Activated T-helper 2 cell treated with anti-CD3 and anti-CD28 coated beads, Interferon-gamma antibody, Interleukin-2, Interleukin-4, amounts not matched to agents 10 μg/mL and 5 μg/mL and 100 μg/mL, durations not matched to agents 14 hours and 24 hours and 36 hours (primary cell): ENCODE data around the gene ZNF764. TPM values are rescaled to one million over a fixed set of nuclear protein-coding genes. Genes with fewer than 3 reads are reported as not detected.

ENCODE experiments used
- DNase-seq: peaks from one replicate; pipeline ENCODE4 v3.0.0; 2021; ENCODE audit warnings: low spot score
- H3K27ac Mint-ChIP-seq: one replicate; pipeline ENCODE4 v1.8.0; 2021; ENCODE audit warnings: mixed read lengths
- H3K27me3 Mint-ChIP-seq: one replicate; pipeline ENCODE4 v1.8.0; 2021; ENCODE audit warnings: low read depth, mixed read lengths
- H3K36me3 Mint-ChIP-seq: one replicate; pipeline ENCODE4 v1.8.0; 2021; ENCODE audit warnings: low read depth, mixed read lengths
- H3K4me1 Mint-ChIP-seq: one replicate; pipeline ENCODE4 v1.8.0; 2021; ENCODE audit warnings: low read depth, mixed read lengths
- H3K4me3 Mint-ChIP-seq: one replicate; pipeline ENCODE4 v1.8.0; 2021; ENCODE audit warnings: low read depth, mild to moderate bottlenecking, moderate library complexity, mixed read lengths
- H3K9me3 Mint-ChIP-seq: one replicate; pipeline ENCODE4 v1.8.0; 2021; ENCODE audit warnings: mixed read lengths
- intact Hi-C: fragments of 100-400 bp; cut with micrococcal nuclease; formaldehyde crosslinking; loops from one replicate; pipeline ENCODE4 v1.15.1; 2023
- total RNA-seq: library from RNA; stranded (reverse); gene quantifications from 2 replicates; pipeline ENCODE4 v1.2.3, GENCODE V29; 2022

ZNF764 gene
- total RNA-seq, 1 donor from 2014 or later = 14.6 TPM

GRCh38 chr16:30585400-30586191, 27.4 kb upstream of the ZNF764 start, which contains the start of gene ZNF785:
TSS of gene ZNF785 (minus strand) at chr16:30585697. CDS start at chr16:30585611, 86 bp downstream.
- H3K9me3 Mint-ChIP-seq = no peaks in the 10 kb centered on the region
- H3K36me3 Mint-ChIP-seq = peaks cover 44% of the 10 kb centered on the region
- H3K4me3 Mint-ChIP-seq = peak within 1 kb of the TSS; percentile 91
- peak within 1 kb of the TSS; percentile 82 for H3K27ac Mint-ChIP-seq
- intact Hi-C loops = loop anchor here (1.0 kb wide), 2 partner anchors 13 to 50 kb away; no protein-coding TSS in a partner anchor
- H3K27me3 Mint-ChIP-seq = no peaks in the 10 kb centered on the region
- H3K4me1 Mint-ChIP-seq = peaks cover 17% of the 10 kb centered on the region
- peak; percentile 92 for DNase-seq

DNA sequence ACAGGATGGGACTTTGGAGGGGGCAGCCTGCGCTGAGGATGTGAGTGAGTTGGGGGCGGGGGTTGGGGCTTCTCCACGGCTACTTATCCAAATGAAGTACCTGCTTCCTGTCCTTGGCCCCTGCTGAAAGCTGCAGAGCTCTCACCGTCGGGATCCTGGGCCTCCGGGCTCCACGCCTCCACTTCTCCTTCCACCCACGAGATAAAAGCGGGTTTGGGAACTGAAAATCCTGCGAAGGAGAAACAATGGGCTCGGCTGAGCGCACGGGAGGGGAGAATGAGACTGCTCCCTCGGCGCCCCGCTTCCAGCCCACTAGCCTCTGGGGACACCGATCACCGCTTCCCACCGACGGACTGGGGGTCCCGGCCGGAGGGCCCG, 26.8 kb upstream of the ZNF764 start:
- H3K4me1 Mint-ChIP-seq = peaks cover 17% of the 10 kb centered on the region
- H3K27me3 Mint-ChIP-seq = no peaks in the 10 kb centered on the region
- peak overlapping the region; percentile 91 for H3K4me3 Mint-ChIP-seq
- intact Hi-C loops = loop anchor here (1.0 kb wide), 2 partner anchors 13 to 50 kb away; no protein-coding TSS in a partner anchor
- H3K27ac Mint-ChIP-seq = peak overlapping the region; percentile 75
- H3K36me3 Mint-ChIP-seq = peaks cover 44% of the 10 kb centered on the region
- H3K9me3 Mint-ChIP-seq = no peaks in the 10 kb centered on the region
- DNase-seq = no peak

GRCh38 chr16:30582611-30583340, 24.6 kb upstream of the ZNF764 start:
- no peaks in the 10 kb centered on the region for H3K27me3 Mint-ChIP-seq
- intact Hi-C loops = no loop called here
- peaks cover 16% of the 10 kb centered on the region for H3K4me1 Mint-ChIP-seq
- no peak overlapping the region for H3K27ac Mint-ChIP-seq
- no peak for DNase-seq
- peaks cover 48% of the 10 kb centered on the region for H3K36me3 Mint-ChIP-seq
- H3K9me3 Mint-ChIP-seq = no peaks in the 10 kb centered on the region
- no peak overlapping the region for H3K4me3 Mint-ChIP-seq

DNA sequence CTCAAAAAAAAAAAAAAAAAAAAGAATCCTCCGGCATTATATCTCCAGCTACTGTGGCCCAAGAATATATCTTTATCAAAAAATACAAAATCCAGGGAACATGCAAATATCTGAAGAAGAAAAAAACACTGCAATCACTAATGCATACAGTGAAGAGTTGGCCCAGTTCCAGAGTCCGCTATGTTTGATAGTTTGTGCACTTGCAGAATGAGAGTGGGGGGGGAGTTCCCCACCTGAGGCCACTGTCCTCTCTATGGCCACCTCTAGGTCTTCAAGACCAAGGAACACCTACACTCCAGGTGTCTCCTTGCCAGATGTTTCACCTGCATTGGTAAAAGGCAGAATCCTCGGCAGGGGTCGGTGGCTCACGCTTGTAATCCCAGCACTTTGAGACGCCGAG, 23.3 kb upstream of the ZNF764 start:
- intact Hi-C loops = no loop called here
- Mint-ChIP-seq H3K36me3 (peaks cover 45% of the 10 kb centered on the region), H3K9me3 (no peaks in the 10 kb centered on the region), H3K27me3 (no peaks in the 10 kb centered on the region), H3K4me1 (peaks cover 11% of the 10 kb centered on the region), H3K27ac (no peak overlapping the region), H3K4me3 (no peak overlapping the region)
- DNase-seq = no peak

GRCh38 chr16:30574678-30575077, 16.5 kb upstream of the ZNF764 start:
- intact Hi-C loops = loop anchor here (5.0 kb wide), 1 partner anchor 58 kb away; no protein-coding TSS in a partner anchor
- H3K4me3 Mint-ChIP-seq = no peak overlapping the region

GRCh38 chr16:30571445-30572322, 13.5 kb upstream of the ZNF764 start, which contains the start of gene ZNF688:
TSS of gene ZNF688 (minus strand) at chr16:30571714. CDS start at chr16:30571629, 85 bp downstream.
- H3K27me3 Mint-ChIP-seq = no peaks in the 10 kb centered on the region
- DNase-seq = peak; percentile 94
- no peaks in the 10 kb centered on the region for H3K9me3 Mint-ChIP-seq
- intact Hi-C loops = loop anchor here (1.0 to 5.0 kb wide), 7 partner anchors 13 to 87 kb away; partner anchors contain the start of genes FBRS, ZNF689, ZNF764 and ZNF768
- peaks cover 40% of the 10 kb centered on the region for H3K4me1 Mint-ChIP-seq
- peak within 1 kb of the TSS; percentile 85 for H3K27ac Mint-ChIP-seq
- H3K4me3 Mint-ChIP-seq = peak within 1 kb of the TSS; percentile 90
- peaks cover 6% of the 10 kb centered on the region for H3K36me3 Mint-ChIP-seq

More at GRCh38 chr16:30574678-30575077, 16.5 kb upstream of the ZNF764 start:
- H3K27me3 Mint-ChIP-seq = no peaks in the 10 kb centered on the region
- DNase-seq = no peak
- peaks cover 13% of the 10 kb centered on the region for H3K36me3 Mint-ChIP-seq
- no peaks in the 10 kb centered on the region for H3K9me3 Mint-ChIP-seq
- H3K27ac Mint-ChIP-seq = peak overlapping the region; percentile 48
- peaks cover 25% of the 10 kb centered on the region for H3K4me1 Mint-ChIP-seq

GRCh38 chr16:30570636-30571444, 12.7 kb upstream of the ZNF764 start:
- H3K9me3 Mint-ChIP-seq = no peaks in the 10 kb centered on the region
- intact Hi-C loops = loop anchor here (5.0 kb wide), 1 partner anchor 61 kb away; no protein-coding TSS in a partner anchor
- peaks cover 43% of the 10 kb centered on the region for H3K4me1 Mint-ChIP-seq
- H3K36me3 Mint-ChIP-seq = peaks cover 6% of the 10 kb centered on the region
- H3K27me3 Mint-ChIP-seq = no peaks in the 10 kb centered on the region
- H3K4me3 Mint-ChIP-seq = peak overlapping the region; percentile 84
- H3K27ac Mint-ChIP-seq = peak overlapping the region; percentile 79
- DNase-seq = no peak

- peak overlapping the region; percentile 28 for H3K4me3 Mint-ChIP-seq
- H3K27me3 Mint-ChIP-seq = no peaks in the 10 kb centered on the region
- intact Hi-C loops = loop anchor here (5.0 kb wide), 2 partner anchors 62 to 98 kb away; partner anchors contain the start of gene ITGAL
- no peak for DNase-seq
- H3K4me1 Mint-ChIP-seq = peaks cover 39% of the 10 kb centered on the region
- H3K9me3 Mint-ChIP-seq = no peaks in the 10 kb centered on the region
- no peak overlapping the region for H3K27ac Mint-ChIP-seq
- H3K36me3 Mint-ChIP-seq = peaks cover 5% of the 10 kb centered on the region
These were observed 11.8 kb upstream of the ZNF764 start for GRCh38 chr16:30569746-30570635.

- DNase-seq = no peak
- Mint-ChIP-seq H3K27ac (peak overlapping the region; percentile 22), H3K4me3 (peak overlapping the region; percentile 21), H3K9me3 (no peaks in the 10 kb centered on the region), H3K4me1 (peaks cover 35% of the 10 kb centered on the region), H3K27me3 (no peaks in the 10 kb centered on the region), H3K36me3 (no peaks in the 10 kb centered on the region)
- intact Hi-C loops = loop anchor here (5.0 kb wide), 1 partner anchor 97 kb away; the partner anchor contains the start of gene ITGAL
These were observed 11.1 kb upstream of the ZNF764 start for GRCh38 chr16:30569281-30569680.

DNA sequence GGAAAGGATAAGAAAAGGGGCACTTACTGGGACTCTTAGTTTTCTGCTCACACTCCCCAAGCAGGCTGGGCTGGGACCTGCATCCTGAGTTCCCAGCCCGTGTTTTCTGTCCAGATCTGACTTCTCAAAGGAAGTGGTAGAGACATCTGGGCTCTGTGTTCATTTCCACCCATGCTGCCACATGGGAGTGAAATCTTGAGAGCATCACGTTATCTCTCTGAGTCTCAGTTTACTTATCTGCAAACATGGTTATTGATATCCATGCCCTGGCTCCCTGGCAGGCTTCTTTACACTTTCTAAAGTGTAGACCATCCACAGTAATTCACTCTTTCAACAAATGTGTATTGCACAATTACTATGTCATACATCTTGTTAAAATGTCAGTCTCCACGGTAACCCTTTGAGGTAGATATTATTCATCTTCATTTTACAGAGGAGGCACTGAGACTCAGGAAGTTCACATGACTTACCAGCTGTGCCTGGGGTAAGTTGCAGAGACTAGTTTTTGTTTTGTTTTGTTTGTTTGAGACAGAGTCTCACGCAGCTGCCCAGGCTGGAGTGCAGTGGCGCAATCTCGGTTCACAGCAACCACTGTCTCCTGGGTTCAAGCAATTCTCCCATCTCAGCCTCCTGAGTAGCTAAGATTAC, 9.9 kb upstream of the ZNF764 start:
- Mint-ChIP-seq H3K9me3 (no peaks in the 10 kb centered on the region), H3K4me3 (peak overlapping the region; percentile 46), H3K27me3 (no peaks in the 10 kb centered on the region), H3K4me1 (peaks cover 31% of the 10 kb centered on the region), H3K27ac (peak overlapping the region; percentile 92), H3K36me3 (no peaks in the 10 kb centered on the region)
- intact Hi-C loops = loop anchor here (1.0 to 5.0 kb wide), 3 partner anchors 10 to 96 kb away; partner anchors contain the start of genes ITGAL and ZNF764
- peak; percentile 55 for DNase-seq
